ENCODE results near the gene HACD4.

HACD4 gene

DNA sequence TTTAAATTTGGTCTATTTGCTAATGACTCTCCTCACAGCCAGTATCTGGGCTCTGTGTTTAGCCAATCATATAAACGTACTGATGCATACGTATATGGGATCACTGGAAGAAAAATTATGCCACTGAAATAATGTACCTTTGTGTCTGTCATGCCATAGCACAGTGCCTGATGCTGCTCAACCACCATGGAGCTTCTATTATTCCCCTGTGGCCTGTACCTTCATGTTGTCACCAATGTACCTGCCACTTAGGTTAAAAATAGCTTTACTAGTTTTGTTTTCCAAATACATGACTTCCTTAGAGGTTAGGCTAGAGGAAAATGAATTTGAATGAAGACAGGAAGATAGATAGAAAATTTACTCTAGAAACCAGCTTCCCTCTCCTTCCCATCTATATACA lies 34.6 kb downstream of the HACD4 start:
- no peak overlapping the region for H4K8ac ChIP-seq (ENCODE audit: low read depth, low read length)
- no peak overlapping the region for H3K23ac ChIP-seq (ENCODE audit: low read length)
- H3K9me3 ChIP-seq (ENCODE audit: insufficient read depth, low read depth, low read length): no peaks in the 10 kb centered on the region
- no peak overlapping the region for H2AK5ac ChIP-seq (ENCODE audit: low read length)
- no peaks in the 10 kb centered on the region for H3K79me1 ChIP-seq (ENCODE audit: low read length)
- H3K4me2 ChIP-seq (ENCODE audit: low read length): no peak overlapping the region
- H3K27me3 ChIP-seq (ENCODE audit: insufficient read depth, low read length): no peaks in the 10 kb centered on the region
- H3K4me3 ChIP-seq (ENCODE audit: low read depth, low read length): no peak overlapping the region
- H3K79me2 ChIP-seq (ENCODE audit: control insufficient read depth, insufficient read depth, low read length, poor library complexity): no peaks in the 10 kb centered on the region
- no peak overlapping the region for H3K14ac ChIP-seq (ENCODE audit: low read length)
- H2BK120ac ChIP-seq (ENCODE audit: insufficient read depth, low read length, poor library complexity): no peak overlapping the region
- H2AFZ ChIP-seq (ENCODE audit: insufficient read depth, low read length, poor library complexity): no peak overlapping the region
- H4K12ac ChIP-seq (ENCODE audit: low read depth, low read length): no peak overlapping the region
- no peak overlapping the region for H3K9ac ChIP-seq (ENCODE audit: low read length)
- no peak overlapping the region for H2BK5ac ChIP-seq (ENCODE audit: low read depth, low read length, poor library complexity)
- no peak overlapping the region for H3K4ac ChIP-seq (ENCODE audit: low read depth, low read length)
- no CpG with 5 or more reads among the region's 2 CpGs for WGBS (ENCODE audit: extremely low coverage, insufficient coverage, insufficient read length)
- H3K18ac ChIP-seq (ENCODE audit: low read length): no peak overlapping the region
- H3K36me3 ChIP-seq (ENCODE audit: control insufficient read depth in 1 of 2, insufficient read depth in 2 of 2, low read length in 2 of 2): peaks cover 2 to 3% of the 10 kb centered on the region in 2 experiments
- H3K4me1 ChIP-seq (ENCODE audit: control insufficient read depth in 1 of 2, insufficient read depth in 2 of 2, low read length in 2 of 2): no peaks in the 10 kb centered on the region
- no peak overlapping the region for H4K91ac ChIP-seq (ENCODE audit: low read depth, low read length)
- DNase-seq: no peak
- no peak overlapping the region for H3K27ac ChIP-seq (ENCODE audit: low read depth, low read length)
- no peak overlapping the region for H2BK12ac ChIP-seq (ENCODE audit: low read length)

DNA sequence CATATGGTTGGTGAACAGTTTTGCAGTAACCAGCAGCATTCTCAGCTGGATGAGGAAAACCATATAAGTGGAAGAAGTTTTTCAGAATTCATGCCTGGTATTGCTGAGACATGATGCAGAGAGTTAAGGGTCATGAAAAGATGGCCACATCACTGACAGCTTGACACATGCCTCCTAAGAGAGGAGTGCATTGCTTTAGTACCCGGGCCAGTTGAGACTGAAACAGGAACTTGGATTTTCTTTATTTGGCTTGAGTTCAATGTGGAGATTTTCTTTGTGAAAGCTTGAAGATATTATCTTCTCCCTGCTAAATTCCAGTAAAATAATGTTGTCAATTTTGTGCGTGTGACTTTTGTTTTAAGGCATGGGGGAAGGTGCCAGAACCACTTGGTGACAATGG lies 35.8 kb downstream of the HACD4 start:
- no peak overlapping the region for H3K4me2 ChIP-seq (ENCODE audit: low read length)
- H3K4me3 ChIP-seq (ENCODE audit: low read depth, low read length): no peak overlapping the region
- H4K12ac ChIP-seq (ENCODE audit: low read depth, low read length): no peak overlapping the region
- H3K27me3 ChIP-seq (ENCODE audit: insufficient read depth, low read length): no peaks in the 10 kb centered on the region
- H2BK12ac ChIP-seq (ENCODE audit: low read length): no peak overlapping the region
- WGBS (ENCODE audit: extremely low coverage, insufficient coverage, insufficient read length): no CpG with 5 or more reads among the region's 2 CpGs
- no peak overlapping the region for H3K23ac ChIP-seq (ENCODE audit: low read length)
- H4K91ac ChIP-seq (ENCODE audit: low read depth, low read length): no peak overlapping the region
- H4K8ac ChIP-seq (ENCODE audit: low read depth, low read length): no peak overlapping the region
- no peak for DNase-seq
- no peaks in the 10 kb centered on the region for H3K9me3 ChIP-seq (ENCODE audit: insufficient read depth, low read depth, low read length)
- no peak overlapping the region for H2AFZ ChIP-seq (ENCODE audit: insufficient read depth, low read length, poor library complexity)
- no peak overlapping the region for H3K27ac ChIP-seq (ENCODE audit: low read depth, low read length)
- H3K79me1 ChIP-seq (ENCODE audit: low read length): no peaks in the 10 kb centered on the region
- H2AK5ac ChIP-seq (ENCODE audit: low read length): no peak overlapping the region
- H3K18ac ChIP-seq (ENCODE audit: low read length): no peak overlapping the region
- no peak overlapping the region for H3K9ac ChIP-seq (ENCODE audit: low read length)
- H3K14ac ChIP-seq (ENCODE audit: low read length): no peak overlapping the region
- H2BK5ac ChIP-seq (ENCODE audit: low read depth, low read length, poor library complexity): no peak overlapping the region
- no peak overlapping the region for H2BK120ac ChIP-seq (ENCODE audit: insufficient read depth, low read length, poor library complexity)
- H3K79me2 ChIP-seq (ENCODE audit: control insufficient read depth, insufficient read depth, low read length, poor library complexity): no peaks in the 10 kb centered on the region
- H3K4ac ChIP-seq (ENCODE audit: low read depth, low read length): no peak overlapping the region
- H3K36me3 ChIP-seq (ENCODE audit: control insufficient read depth in 1 of 2, insufficient read depth in 2 of 2, low read length in 2 of 2): peaks cover 3 to 4% of the 10 kb centered on the region in 2 experiments
- no peaks in the 10 kb centered on the region for H3K4me1 ChIP-seq (ENCODE audit: control insufficient read depth in 1 of 2, insufficient read depth in 2 of 2, low read length in 2 of 2)

GRCh38 chr9:20994486-20994885 lies 37.0 kb downstream of the HACD4 start:
- DNase-seq: no peak
- no peak overlapping the region for H3K23ac ChIP-seq (ENCODE audit: low read length)

GRCh38 chr9:20990867-20991266 lies 40.6 kb downstream of the HACD4 start:
- no peak overlapping the region for H2BK5ac ChIP-seq (ENCODE audit: low read depth, low read length, poor library complexity)
- peaks cover 6 to 14% of the 10 kb centered on the region in 2 experiments for H3K36me3 ChIP-seq (ENCODE audit: control insufficient read depth in 1 of 2, insufficient read depth in 2 of 2, low read length in 2 of 2)
- H3K9me3 ChIP-seq (ENCODE audit: insufficient read depth, low read depth, low read length): no peaks in the 10 kb centered on the region
- no peak overlapping the region for H3K9ac ChIP-seq (ENCODE audit: low read length)
- H2AK5ac ChIP-seq (ENCODE audit: low read length): no peak overlapping the region
- DNase-seq: no peak
- no peak overlapping the region for H4K91ac ChIP-seq (ENCODE audit: low read depth, low read length)
- no peak overlapping the region for H3K4me3 ChIP-seq (ENCODE audit: low read depth, low read length)
- no peak overlapping the region for H3K14ac ChIP-seq (ENCODE audit: low read length)
- no peak overlapping the region for H3K4me2 ChIP-seq (ENCODE audit: low read length)
- H4K12ac ChIP-seq (ENCODE audit: low read depth, low read length): no peak overlapping the region
- no peak overlapping the region for H2BK120ac ChIP-seq (ENCODE audit: insufficient read depth, low read length, poor library complexity)
- no peak overlapping the region for H4K8ac ChIP-seq (ENCODE audit: low read depth, low read length)
- H3K23ac ChIP-seq (ENCODE audit: low read length): no peak overlapping the region
- H3K4me1 ChIP-seq (ENCODE audit: control insufficient read depth in 1 of 2, insufficient read depth in 2 of 2, low read length in 2 of 2): no peaks in the 10 kb centered on the region
- H3K27ac ChIP-seq (ENCODE audit: low read depth, low read length): no peak overlapping the region
- H2BK12ac ChIP-seq (ENCODE audit: low read length): no peak overlapping the region
- H3K27me3 ChIP-seq (ENCODE audit: insufficient read depth, low read length): no peaks in the 10 kb centered on the region
- no peaks in the 10 kb centered on the region for H3K79me2 ChIP-seq (ENCODE audit: control insufficient read depth, insufficient read depth, low read length, poor library complexity)
- H3K18ac ChIP-seq (ENCODE audit: low read length): no peak overlapping the region
- H2AFZ ChIP-seq (ENCODE audit: insufficient read depth, low read length, poor library complexity): no peak overlapping the region
- WGBS (ENCODE audit: extremely low coverage, insufficient coverage, insufficient read length): 100% methylated on average over 2 of the region's 2 CpGs
- H3K79me1 ChIP-seq (ENCODE audit: low read length): no peaks in the 10 kb centered on the region
- H3K4ac ChIP-seq (ENCODE audit: low read depth, low read length): no peak overlapping the region

More at GRCh38 chr9:20994486-20994885, 37.0 kb downstream of the HACD4 start:
- Histone ChIP-seq H3K9me3 (ENCODE audit: insufficient read depth, low read depth, low read length) (no peaks in the 10 kb centered on the region), H4K8ac (ENCODE audit: low read depth, low read length) (no peak overlapping the region), H3K36me3 (ENCODE audit: control insufficient read depth in 1 of 2, insufficient read depth in 2 of 2, low read length in 2 of 2) (peaks cover 8 to 11% of the 10 kb centered on the region in 2 experiments), H3K27ac (ENCODE audit: low read depth, low read length) (no peak overlapping the region), H2BK5ac (ENCODE audit: low read depth, low read length, poor library complexity) (no peak overlapping the region), H3K4me2 (ENCODE audit: low read length) (no peak overlapping the region), H3K9ac (ENCODE audit: low read length) (no peak overlapping the region), H3K27me3 (ENCODE audit: insufficient read depth, low read length) (no peaks in the 10 kb centered on the region), H3K4me3 (ENCODE audit: low read depth, low read length) (no peak overlapping the region), H4K12ac (ENCODE audit: low read depth, low read length) (no peak overlapping the region), H4K91ac (ENCODE audit: low read depth, low read length) (no peak overlapping the region), H3K14ac (ENCODE audit: low read length) (no peak overlapping the region), H3K4ac (ENCODE audit: low read depth, low read length) (no peak overlapping the region), H2AFZ (ENCODE audit: insufficient read depth, low read length, poor library complexity) (no peak overlapping the region), H3K79me1 (ENCODE audit: low read length) (no peaks in the 10 kb centered on the region), H2BK12ac (ENCODE audit: low read length) (no peak overlapping the region), H3K18ac (ENCODE audit: low read length) (no peak overlapping the region), H3K4me1 (ENCODE audit: control insufficient read depth in 1 of 2, insufficient read depth in 2 of 2, low read length in 2 of 2) (no peaks in the 10 kb centered on the region), H3K79me2 (ENCODE audit: control insufficient read depth, insufficient read depth, low read length, poor library complexity) (no peaks in the 10 kb centered on the region), H2BK120ac (ENCODE audit: insufficient read depth, low read length, poor library complexity) (no peak overlapping the region), H2AK5ac (ENCODE audit: low read length) (no peak overlapping the region)
- WGBS (ENCODE audit: extremely low coverage, insufficient coverage, insufficient read length): no CpG with 5 or more reads among the region's 3 CpGs
